Measurements from ENCODE around the gene FYCO1.

Gene FYCO1

DNA sequence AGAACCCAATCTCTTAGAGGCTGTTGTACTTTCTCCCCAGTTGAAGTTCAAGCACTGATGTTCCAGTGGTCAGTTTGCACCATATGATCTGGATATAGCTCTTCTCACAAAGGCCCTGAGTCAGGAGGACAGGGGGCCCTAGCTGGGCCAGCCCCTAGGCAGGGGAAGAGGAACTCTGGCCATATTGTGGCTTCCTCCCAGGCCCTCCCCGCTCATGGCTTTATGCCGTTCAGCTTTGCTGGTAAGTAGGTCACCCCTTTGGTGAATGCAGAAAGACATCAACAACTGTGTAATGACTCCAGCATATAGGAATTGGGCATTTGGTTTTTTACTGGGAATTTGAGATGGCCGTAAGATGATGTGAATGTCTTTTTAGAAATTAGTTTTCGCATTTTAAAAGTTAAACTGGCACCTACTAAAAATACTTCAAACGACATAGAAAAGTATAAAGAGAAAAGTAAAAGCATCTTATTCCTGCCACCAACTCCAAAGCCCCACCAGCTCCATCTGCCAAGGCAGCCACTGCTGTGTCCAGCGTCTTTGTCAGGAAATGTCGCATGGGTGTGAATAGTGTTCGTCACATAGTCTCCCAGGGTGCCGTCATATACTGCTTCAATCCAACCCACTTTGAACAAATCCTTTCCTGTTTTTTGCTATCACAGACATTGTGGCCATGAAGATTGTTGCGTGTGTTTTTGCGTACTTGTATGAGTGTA, 84.0 kb downstream of the FYCO1 start:
- DNase-seq, result no peak

DNA sequence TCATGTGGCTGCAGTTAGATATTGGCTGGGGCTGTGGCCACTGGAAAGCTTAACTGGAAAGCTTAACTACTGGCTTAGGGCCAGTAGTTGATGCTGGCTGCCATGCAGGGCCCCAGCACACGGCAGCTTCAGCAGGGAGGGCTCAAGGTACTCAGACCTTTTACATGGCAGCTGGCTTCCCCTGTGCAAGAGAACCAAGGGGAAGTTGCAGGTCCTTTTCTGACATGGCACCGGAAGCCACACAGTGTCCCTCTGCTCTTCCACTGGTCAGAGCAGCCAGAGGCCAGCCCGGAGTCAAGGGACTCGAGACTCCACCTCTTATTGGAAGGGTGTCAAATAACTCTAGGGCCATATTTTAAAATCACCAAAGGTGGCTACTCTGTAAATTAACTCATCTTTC, 84.7 kb downstream of the FYCO1 start:
- DNase-seq, result no peak

DNA sequence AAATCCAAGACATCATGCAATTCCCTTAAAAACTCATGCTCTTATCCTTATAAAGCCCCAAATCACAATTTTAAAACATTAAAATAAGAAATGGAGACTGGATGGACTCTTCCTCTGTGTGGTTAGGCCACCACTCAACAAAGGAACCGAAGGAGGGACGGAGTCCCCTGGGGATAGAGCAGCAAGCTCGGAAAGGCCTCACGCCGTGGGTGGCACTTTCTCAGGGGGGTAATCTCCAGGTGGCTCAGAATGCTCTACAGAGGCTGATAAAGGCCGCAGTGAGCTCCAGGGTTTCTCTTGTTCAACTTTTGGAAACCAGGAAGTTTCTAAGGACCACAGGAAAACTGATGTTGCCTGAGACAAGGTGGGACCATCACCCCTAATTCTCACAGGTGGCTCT, 86.1 kb downstream of the FYCO1 start:
- DNase-seq, result no peak

DNA sequence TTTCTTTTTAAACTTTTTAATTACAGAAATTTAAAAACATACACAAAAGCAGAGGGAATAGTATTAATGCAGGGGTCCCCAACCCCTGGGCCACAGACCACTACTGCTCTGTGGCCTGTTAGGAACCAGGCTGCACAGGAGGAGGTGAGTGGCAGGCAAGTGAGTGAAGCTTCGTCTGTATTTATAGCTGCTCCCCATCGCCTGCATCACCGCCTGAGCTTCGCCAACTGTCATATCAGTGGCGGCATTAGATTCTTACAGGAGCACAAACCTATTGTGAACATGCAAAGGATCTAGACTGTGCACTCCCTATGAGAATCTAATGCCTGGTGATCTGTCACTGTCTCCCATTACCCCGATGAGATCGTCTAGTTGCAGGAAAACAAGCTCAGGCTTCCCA, 86.9 kb downstream of the FYCO1 start:
- DNase-seq, result no peak

DNA sequence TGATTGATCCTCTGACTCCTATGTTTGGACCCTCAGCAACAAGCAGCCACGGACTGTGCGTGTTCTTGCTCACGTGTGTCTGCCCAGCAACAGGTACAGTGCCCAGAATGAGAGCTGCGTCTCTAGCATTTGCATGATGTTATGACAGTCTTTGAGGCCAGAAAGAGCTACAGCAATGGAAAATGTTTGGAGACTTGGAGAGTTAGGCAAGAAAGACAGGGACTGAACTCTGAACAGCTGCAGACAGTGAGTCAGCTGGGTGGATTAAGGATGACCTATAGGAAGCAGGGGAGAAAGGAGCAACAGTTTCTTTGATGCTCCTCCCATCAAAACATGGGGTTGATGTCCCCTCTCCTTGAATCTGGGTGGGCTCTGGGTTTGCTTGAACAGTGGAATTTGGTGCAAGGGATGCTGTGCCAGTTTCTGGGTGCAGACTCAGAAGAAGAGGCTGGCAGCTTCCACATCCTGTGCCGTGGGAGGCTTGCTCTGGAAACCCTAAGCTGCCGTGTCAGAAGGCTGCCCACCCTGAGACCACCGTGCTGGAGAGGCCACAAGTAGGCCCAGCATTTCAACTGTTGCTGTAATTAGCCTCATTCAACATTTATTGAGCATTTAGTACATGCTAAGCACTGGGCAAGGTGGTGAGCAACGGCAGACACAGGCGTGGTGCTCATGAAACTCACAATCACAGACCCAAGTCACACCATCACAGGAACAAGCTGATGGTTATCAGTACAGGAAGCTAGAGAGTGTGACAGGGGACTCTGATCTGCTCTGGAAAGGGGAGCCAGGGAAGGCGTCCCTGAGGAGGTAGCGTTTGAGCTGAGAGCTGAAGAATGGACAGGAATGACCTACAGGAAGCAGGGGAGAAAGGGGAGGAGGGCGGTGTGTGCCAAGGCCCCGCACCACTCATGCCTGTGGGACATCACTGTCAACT, 87.6 kb downstream of the FYCO1 start:
- DNase-seq, result no peak

DNA sequence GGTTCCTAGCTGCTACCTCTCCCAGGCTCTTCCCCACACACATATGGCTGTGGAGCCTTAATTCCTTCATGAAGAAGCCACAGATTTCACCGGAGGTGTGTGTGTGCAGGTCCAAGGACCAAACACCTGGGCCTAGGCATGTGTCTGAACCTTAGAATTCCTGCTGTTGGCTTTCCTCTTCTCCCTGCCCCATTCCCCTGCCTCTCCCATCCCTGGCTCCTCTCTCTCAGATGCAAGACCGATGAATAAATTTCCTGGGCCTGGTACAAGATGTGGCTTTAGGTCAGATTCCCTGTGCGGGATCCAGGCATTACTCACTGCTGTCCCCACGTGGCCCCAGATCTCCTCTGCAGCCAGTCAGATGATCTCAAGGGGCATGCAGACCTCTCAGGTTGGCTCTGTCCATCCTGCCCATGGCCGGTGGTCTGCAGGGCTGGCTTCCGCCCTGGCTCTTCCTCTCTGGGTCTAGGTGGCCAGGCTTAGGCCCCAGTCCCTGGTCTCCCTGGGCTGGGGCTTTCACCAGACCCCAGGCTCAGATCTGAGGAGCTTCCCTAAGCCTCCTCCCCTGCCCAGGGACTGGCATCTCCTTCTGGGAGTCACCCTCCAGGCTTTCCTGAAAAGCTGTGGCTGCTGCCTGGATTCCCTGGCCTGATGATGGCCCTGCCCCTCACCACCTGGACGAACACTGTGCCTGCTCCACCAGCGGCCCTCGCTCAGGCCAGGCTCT, 88.8 kb downstream of the FYCO1 start:
- DNase-seq, result no peak

DNA sequence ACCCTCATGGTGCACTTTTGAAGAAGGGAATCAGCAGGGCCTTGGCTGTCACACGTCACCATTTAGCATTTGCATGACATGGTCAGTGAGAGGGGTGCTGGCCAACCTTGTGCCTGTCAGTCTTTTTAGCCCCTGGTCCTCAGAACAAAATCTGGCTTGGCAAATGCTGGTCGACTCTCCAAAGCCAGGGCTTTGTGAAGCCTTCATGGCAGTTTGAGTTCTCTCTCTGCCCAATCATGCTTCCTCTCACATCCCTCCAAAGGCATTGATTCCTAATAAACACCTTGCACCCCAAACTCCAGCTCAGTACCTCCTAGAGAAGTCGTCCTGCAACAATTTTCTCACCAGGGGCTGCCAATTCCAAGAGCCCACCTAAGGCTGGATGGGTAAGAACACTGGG, 89.9 kb downstream of the FYCO1 start:
- DNase-seq, result no peak

DNA sequence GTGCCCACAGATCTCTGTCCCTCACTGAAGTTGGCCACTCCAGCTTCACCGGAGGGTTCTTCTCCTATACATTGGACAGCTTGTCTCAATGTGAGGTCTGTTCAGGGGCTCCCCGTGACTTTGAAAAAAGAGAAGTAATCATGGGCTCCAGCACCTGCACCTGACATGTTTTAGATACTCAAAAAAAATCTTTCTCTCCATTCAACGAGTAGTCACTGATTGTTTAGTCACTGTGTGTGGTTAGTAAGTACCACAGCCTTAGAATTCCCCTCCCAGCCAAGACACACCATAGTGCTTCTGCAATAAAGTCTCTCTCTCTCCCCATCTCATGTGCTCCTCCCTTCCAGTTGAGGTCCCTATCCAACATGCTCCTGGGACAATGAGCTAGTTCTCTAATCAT, 90.7 kb downstream of the FYCO1 start:
- no peak for DNase-seq

DNA sequence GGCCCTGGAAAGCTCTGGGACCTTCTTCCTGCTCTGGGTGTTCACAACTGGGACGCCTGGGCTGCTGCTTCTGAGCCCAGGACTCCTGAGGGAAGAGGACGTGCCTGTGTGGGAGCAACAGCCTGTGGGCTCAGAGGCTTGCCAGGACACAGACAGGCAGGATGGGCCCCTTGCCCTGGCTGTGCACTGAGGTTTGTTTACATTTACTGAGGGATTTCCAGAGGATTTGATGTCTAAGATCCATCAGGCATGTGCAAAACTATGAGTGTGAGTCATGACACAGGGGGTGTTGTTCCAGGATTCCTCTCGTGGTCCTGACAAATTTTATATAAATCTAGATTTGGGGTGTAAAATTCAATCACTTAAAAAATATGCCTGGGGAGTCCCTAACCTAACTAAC, 98.7 kb downstream of the FYCO1 start:
- DNase-seq, result no peak

DNA sequence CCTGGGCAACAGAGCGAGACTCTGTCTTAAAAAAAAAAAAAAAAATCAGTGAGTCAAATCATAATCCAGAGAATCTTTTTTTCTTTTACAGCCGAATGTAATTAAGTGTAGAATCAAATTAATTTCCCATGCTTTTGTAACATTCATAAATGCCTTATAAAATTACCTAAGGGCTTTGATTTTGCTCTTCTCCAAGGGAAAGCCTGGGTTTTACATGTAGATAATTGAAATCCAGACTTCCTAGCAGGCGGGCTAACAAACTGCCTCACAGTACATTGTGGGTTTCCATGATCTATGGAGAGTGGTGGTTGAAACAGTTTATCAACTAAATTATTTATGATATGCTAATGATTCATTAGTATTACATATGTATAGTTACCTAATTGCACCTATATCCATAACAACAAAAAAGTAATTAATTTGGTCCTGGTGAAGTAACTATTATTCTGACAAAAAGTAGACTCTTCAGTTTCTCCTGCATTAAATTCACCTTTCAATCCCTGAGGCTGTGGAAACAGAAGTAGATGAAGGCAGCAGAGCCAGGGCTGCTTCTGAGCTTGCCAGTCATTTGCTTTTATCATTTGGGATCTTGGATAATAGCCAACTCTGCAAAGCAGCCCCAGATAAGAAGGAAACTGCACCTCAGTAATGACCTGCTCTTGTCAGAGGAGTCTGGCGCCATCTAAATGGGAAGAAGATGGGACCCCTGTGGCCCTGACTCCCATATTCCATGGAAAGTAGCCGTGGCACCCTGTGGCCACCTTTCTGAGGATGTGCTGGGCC, 99.7 kb downstream of the FYCO1 start:
- no peak for DNase-seq

DNA sequence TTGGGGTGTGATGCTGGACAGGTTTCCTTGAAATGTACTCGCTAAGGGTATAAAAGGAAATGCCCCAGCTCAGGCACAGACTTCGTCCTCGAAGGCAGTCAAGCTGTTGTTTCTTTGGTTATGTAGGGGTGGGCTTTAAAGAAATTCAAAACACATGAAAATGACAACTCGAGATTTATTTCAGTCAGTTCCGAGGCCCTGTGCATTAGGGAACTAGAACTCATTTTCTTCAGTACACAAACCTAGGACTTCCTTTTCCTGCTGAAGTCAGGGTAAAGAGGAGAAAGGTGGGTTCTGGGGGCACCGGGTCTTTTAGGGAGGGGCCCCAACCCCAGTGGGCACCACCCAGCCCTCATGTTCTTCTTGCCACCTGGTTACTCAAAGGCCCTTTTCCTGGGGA, 101.6 kb downstream of the FYCO1 start:
- DNase-seq, result no peak

DNA sequence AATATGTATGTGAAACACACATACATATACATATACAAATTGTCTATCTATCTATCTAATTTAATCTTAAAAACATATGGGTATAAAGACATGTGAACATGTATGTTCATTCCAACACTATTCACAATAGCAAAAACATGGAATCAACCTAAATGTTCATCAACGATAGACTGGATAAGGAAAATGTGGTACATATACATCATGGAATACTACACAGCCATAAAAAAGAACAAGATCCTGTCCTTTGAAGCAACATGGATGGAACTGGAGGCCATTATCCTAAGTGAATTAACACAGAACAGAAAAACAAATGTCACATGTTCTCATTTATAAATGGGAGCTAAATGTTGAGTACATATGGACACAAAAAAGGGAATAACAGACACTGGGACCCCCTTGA, 103.5 kb downstream of the FYCO1 start:
- no peak for DNase-seq

DNA sequence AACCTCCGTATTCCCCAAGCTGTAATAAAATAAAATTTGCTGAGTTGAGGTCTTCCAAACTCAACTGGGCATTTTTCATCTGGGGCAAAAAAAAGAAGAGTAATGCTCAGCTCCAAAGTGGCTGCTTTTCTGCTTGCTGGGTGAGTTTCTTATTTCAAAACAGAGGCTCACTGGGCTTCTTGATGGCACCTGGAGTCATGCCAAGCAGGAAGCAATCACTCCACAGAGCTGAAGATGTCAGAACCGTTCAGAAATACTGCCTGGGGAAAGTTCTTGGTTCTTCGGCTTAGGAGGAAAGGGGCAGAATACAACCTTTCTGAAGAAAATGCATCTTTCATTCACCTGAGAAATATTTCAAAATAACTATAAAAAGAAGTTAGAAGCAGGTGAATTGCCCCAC, 105.2 kb downstream of the FYCO1 start:
- no peak for DNase-seq

DNA sequence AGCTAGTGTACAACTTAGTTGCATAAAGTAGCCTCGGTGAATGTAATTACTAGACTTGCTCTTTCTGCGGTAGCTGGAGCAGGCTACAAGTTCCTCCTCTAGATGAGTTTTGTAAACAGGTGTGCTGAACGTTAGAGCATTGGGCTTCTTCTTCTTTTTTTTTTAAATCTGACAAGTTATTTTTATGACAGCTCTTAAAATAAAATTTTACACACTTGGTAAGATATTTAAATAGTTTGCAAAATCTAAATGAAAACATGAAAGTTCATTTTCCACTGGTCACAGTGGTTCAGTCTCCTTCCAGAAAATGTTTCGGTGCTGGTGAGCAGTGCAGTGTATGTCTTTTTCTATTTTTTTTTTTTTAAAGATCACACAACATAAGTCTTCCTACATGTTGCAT, 106.3 kb downstream of the FYCO1 start:
- no peak for DNase-seq

DNA sequence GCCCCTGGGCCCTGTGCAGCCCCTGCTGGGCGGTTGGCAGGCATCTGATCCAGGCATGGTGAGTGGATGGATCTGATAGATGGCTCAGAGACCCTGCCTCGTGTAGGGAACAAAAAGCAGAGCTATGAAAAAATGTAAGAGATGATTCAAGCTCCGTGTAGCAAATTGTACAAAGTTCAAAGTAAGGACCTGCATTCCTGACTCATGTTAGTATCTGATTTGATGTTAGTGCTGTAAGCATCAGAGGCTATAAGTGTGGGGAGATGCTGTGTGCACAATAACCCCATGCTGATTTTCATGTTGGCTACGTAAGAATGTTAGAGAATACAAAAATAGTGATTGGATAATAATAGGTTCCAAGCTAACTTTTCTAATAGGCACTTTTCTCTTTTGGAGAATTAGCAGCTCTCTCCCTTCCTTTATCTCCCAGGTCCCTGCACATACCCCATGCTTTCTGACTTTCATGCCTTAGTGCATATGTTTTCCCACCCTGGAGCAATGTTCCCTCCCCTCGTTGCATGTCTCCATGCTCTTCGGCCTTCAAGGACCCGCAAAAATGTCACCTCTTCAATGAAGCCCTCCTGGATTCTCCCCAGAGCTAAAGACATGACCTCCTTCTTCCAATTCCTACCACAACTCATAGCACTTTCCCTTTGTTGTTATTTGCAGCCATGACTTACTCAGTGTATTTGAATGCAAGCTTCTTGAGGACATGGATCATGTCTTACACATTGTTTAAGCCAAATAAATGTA, 107.7 kb downstream of the FYCO1 start:
- DNase-seq, result no peak

DNA sequence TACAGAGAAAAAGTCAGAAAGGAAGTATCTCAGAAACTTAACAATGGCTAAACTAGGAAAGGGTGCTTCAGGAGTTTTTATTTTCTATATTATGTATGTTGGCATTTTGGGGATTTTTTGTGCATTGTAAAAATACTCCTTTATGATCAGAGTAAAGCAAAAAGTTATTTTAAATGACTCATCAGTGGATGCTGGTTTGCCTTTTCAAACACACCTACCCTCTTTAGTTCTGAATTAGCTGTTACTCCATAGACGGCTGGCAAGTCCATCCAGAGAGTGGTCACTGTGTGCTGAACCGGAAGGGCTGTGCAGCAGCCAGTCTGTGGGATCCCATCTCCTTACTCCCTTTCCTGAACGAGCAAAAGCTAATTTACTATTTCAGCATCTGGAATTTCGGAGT, 108.3 kb downstream of the FYCO1 start:
- no peak for DNase-seq

DNA sequence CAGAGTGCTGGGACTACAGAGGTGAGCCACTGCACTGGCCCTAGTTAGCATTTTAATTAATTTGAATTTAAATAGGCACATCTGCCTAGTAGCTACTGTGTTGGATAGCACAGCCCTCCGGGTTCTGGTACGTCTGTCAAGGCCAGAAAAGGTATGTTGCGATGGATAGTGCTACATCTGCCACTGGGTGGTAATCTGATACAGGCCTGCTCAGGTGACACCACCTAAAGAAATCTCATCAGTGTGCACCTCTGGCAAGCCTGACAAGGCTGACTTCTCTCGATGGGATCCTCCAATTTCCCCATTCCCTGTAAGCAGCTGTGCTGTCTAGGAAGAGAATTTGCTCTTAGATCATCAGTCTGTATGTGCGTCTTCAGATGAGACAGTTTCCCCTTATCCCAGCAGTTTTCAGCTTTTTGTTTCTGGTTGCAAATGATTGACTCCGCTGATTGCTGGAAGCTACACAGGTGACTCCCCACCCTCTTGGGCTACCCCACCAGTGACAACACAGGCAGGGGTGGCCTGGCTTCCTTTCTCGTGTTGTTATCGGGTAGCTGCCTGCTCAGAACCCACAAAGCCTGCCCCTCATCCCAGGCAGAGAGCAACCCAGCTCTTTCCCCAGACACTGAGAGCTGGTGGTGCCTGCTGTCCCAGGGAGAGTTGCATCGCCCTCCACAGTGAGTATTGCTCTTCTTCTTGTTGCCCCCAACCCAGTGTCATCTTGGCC, 109.5 kb downstream of the FYCO1 start, which contains the start of gene CCR9:
Gene CCR9 (plus strand): TSS at position 565 of the 727 bp plus-strand sequence. CDS start 8,391 bp downstream, outside the sequence.
- DNase-seq, result no peak

DNA sequence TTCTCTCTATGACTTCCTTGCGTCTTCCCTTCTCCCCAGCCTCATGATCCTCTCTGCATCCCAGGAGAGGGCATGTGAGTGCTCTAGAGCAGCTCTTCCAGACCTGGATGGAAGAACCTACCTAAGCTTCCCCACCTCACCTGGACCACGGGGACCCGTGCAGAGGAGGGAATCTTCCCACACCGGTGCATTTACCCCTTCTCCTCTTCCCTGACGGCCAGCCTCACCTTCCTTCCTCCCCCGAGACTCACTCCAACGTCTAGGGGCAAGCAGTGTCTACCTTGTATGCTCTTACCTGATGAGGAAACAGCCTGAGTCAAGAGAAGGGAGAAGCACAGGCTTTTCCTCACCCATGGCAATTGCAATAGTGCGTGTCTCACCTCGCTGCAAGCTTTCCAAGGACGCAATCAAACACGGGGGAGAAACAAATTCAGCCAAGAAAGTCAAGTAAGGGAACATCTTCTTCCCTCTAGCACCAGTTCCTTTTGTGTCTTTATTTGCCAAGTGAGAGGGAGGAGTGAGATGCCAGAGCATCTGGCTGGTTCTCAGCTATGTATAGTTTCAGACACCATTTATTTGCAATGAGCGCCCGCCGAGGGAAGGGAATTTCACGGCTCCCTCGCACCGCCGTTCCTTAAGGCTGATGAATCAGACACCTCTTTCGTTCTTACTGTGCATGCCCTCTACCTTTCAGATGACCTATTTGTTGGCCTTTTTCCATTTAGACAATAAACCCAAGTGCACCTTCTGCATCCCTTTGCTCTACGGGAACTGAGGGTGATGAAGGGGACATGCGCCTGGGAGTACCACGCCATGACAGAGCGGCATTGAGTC, 111.0 kb downstream of the FYCO1 start:
- DNase-seq, result no peak

DNA sequence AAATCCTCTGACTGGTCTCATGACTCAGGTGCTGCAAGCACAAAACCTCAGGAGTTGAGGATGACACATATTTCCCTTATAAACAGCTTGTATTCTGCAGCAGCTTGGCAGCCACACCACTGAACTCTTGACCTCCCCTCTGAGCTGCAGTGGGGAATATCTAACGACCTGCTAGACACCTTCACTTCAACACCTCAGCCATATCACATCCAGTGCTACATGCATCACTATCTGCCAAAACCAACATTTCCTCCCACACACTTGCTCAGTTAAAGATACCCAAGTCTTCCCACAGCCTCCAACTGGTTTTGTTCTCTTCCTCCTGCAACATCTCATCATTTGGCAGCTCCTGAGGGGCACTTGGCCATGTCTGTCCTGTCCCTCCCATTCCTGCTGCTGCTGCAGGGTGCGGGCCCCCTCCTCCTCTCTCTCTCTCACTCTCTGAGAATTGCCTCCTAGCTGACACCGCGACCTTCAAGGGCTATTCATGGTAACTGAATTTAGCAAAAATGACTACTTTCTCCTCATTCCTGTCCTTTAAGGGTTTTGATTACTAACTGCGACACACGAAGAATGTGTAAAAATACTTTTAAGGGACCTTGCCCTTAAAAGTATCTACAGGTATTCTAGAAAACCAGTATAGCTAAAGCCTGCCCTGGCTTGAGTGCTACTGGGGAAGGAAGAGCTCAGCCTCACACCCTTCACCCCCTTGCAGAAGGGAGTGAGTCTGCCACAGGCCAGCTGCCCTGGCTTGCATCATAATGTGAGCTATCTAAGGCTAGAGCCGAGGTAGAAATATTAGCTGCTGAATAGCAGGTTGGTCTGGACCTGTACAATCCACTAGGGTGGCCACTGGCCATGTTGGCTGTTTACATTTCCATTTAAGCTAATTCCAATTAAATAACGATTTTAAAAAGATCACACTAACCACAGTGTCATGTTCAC, 114.3 kb downstream of the FYCO1 start:
- no peak for DNase-seq

All from NCI-H774 (cell line).